Measurements from ENCODE around the gene PDE3B. TPM values are rescaled to one million over a fixed set of nuclear protein-coding genes. Genes with fewer than 3 reads are reported as not detected.

PDE3B gene
- polyA plus RNA-seq, 1 experiment: 0.10 TPM

GRCh38 chr11:14645015-14645912 lies 1.7 kb downstream of the PDE3B start:
- Histone ChIP-seq H3K4me3 (ENCODE audit: low read depth, low read length) (peak overlapping the region; percentile 64), H3K9me3 (ENCODE audit: control insufficient read depth, insufficient read depth, low read length) (no peaks in the 10 kb centered on the region), H3K27ac (ENCODE audit: low read depth, low read length) (no peak overlapping the region), H3K27me3 (ENCODE audit: control insufficient read depth, insufficient read depth, low read length) (peaks cover 13% of the 10 kb centered on the region)
- DNase-seq (ENCODE audit: low read depth, low spot score): no peak
- ChIA-PET POLR2A (no interaction called here), CTCF (interaction anchor here (1.4 kb wide), 1 partner anchor 26 kb away, joined by 3 read pairs; no protein-coding TSS in a partner anchor)
- TF ChIP-seq CTCF (IDR thresholded peaks at IDR 0.05; ENCODE audit: low read depth, low read length): no peak

GRCh38 chr11:14645985-14646900 lies 2.6 kb downstream of the PDE3B start:
- no peak for DNase-seq (ENCODE audit: low read depth, low spot score)

GRCh38 chr11:14650064-14650463 lies 6.5 kb downstream of the PDE3B start:
- POLR2A ChIA-PET: no interaction called here
- TF ChIP-seq CTCF (IDR thresholded peaks at IDR 0.05; ENCODE audit: low read depth, low read length): no peak
- Histone ChIP-seq H3K27me3 (ENCODE audit: control insufficient read depth, insufficient read depth, low read length) (peaks cover 9% of the 10 kb centered on the region), H3K27ac (ENCODE audit: low read depth, low read length) (no peak overlapping the region), H3K4me3 (ENCODE audit: low read depth, low read length) (no peak overlapping the region), H3K9me3 (ENCODE audit: control insufficient read depth, insufficient read depth, low read length) (no peaks in the 10 kb centered on the region)
- no peak for DNase-seq (ENCODE audit: low read depth, low spot score)
- CTCF ChIA-PET: no interaction called here

More at GRCh38 chr11:14645985-14646900, 2.6 kb downstream of the PDE3B start:
- ChIA-PET CTCF (no interaction called here), POLR2A (no interaction called here)
- Histone ChIP-seq H3K27ac (ENCODE audit: low read depth, low read length) (no peak overlapping the region), H3K4me3 (ENCODE audit: low read depth, low read length) (no peak overlapping the region), H3K9me3 (ENCODE audit: control insufficient read depth, insufficient read depth, low read length) (no peaks in the 10 kb centered on the region), H3K27me3 (ENCODE audit: control insufficient read depth, insufficient read depth, low read length) (peaks cover 13% of the 10 kb centered on the region)
- TF ChIP-seq CTCF (IDR thresholded peaks at IDR 0.05; ENCODE audit: low read depth, low read length): no peak

GRCh38 chr11:14653090-14653489 lies 9.5 kb downstream of the PDE3B start:
- DNase-seq (ENCODE audit: low read depth, low spot score): no peak
- Histone ChIP-seq H3K4me3 (ENCODE audit: low read depth, low read length) (no peak overlapping the region), H3K27ac (ENCODE audit: low read depth, low read length) (no peak overlapping the region), H3K9me3 (ENCODE audit: control insufficient read depth, insufficient read depth, low read length) (no peaks in the 10 kb centered on the region), H3K27me3 (ENCODE audit: control insufficient read depth, insufficient read depth, low read length) (peaks cover 3% of the 10 kb centered on the region)
- CTCF ChIA-PET: no interaction called here
- POLR2A ChIA-PET: no interaction called here
- TF ChIP-seq CTCF (IDR thresholded peaks at IDR 0.05; ENCODE audit: low read depth, low read length): no peak
